Omental fat pad (tissue), 4 donors: ENCODE measurements around the gene HCN2. TPM values are rescaled to one million over a fixed set of nuclear protein-coding genes. Genes with fewer than 3 reads are reported as not detected.
A peak's percentile ranks its signal among the peaks of the same experiment; 100 is the strongest.

ENCODE experiments used
- ATAC-seq: fragments of 150-250 bp; one replicate; pipeline ENCODE4 v1.9.1; 2016; ENCODE audit warnings: mild to moderate bottlenecking, moderate library complexity; ENCODE audit not compliant: low FRiP score
- DNase-seq: peaks from one replicate; pipeline ENCODE4 v3.0.0-alpha.2; 2019; ENCODE audit warnings: low spot score
- CTCF ChIP-seq, 3 donors: fragments of 450-650 bp; IDR thresholded peaks; one replicate each; pipeline ENCODE4 v1.5.1; 2016 to 2017; ENCODE audit warnings: antibody characterized with exemption in 3 of 3, mild to moderate bottlenecking in 3 of 3, moderate library complexity in 2 of 3
- total RNA-seq, 4 donors: library from RNA; depleted of rRNA; stranded (reverse); fragments of >200 nt; gene quantifications; one replicate each; pipeline ENCODE4 v1.1.0, GENCODE V29; 2016

The HCN2 gene
- total RNA-seq, 4 donors from 2014 or later = 0.13 to 0.56 TPM; not detected in 2

DNA sequence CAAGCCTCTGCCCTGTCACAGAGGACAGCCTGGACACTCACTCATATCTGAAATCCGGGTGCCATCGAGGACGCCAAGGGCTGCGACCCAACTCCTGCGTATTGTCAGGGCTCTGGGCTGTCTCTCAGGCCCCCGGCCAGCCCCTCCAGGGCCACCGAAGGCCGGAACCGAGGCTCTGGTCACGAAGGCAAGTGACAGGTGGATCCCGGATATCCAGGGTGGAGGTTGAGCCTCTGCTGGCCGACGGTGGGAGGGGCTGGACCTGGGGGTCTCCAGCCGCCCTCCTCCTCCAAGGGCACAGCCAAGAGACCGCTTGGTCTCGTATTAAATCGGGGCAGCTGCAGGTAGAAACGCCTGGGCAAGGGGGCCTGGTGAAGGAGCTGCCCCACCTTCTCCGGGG, 67.9 kb downstream of the HCN2 start:
- DNase-seq (no peak), ATAC-seq (no peak)
- TF ChIP-seq CTCF (IDR thresholded peaks at IDR 0.05) = no peak

DNA sequence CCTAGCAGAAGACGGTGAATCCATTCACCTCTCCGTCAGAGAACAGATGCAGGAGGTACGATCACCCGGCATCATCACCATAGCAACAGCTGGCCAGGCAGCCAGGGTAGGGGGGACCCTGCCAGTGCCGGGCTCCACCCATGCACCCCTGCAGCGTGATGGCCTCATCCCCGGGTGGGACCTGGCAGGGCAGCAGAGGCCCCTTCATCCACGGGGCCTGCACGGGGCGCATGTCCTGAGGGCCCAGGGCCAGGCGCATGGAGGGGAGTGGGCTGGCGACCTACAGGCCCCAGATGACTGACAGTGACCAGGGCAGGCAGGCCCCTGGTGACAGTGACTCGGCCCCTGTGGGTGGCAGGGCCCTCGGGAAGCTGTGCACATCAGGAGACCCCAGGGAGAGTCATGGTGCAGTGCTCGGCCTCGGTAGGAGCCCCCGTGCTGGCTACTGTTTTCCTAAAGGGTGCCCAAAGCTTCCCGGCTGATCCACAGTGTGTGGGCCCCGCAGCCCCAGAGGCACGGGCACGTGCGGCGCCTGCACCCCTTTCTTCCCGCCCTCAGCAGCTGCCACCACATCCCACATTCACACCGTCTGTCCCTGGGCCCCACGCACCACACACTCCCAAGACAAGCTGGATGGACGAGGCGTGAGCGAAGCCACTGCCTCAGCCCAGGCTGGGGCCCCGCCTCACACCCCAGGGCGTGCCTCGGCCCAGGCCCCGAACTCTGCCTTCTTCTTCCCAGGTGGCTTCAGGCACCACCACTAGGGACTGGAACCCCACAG, 68.6 kb downstream of the HCN2 start:
- ATAC-seq (no peak), DNase-seq (no peak)
- TF ChIP-seq CTCF (IDR thresholded peaks at IDR 0.05) = no peak

- DNase-seq (no peak), ATAC-seq (no peak)
- TF ChIP-seq CTCF (IDR thresholded peaks at IDR 0.05) = no peak
Observed at GRCh38 chr19:658916-659839, 69.5 kb downstream of the HCN2 start.

GRCh38 chr19:660793-661426, 71.2 kb downstream of the HCN2 start:
- no peak for TF ChIP-seq CTCF (IDR thresholded peaks at IDR 0.05)
- DNase-seq = no peak
- no peak for ATAC-seq

- no peak for TF ChIP-seq CTCF (IDR thresholded peaks at IDR 0.05)
- DNase-seq (no peak), ATAC-seq (no peak)
Observed at GRCh38 chr19:661427-662196, 71.9 kb downstream of the HCN2 start.

GRCh38 chr19:662207-662961, 72.7 kb downstream of the HCN2 start:
- TF ChIP-seq CTCF (IDR thresholded peaks at IDR 0.05) = no peak
- ATAC-seq (peak; percentile 10), DNase-seq (no peak)
